ENCODE measurements around the gene ZNF236. TPM values are rescaled to one million over a fixed set of nuclear protein-coding genes. Genes with fewer than 3 reads are reported as not detected.

The ZNF236 gene
- total and polyA plus RNA-seq, 10 of the 15 experiments (the other 5 are each of a cell fraction or from before 2014, with no cell fraction given), result 1.0 to 14.4 (median 5.9) TPM

DNA sequence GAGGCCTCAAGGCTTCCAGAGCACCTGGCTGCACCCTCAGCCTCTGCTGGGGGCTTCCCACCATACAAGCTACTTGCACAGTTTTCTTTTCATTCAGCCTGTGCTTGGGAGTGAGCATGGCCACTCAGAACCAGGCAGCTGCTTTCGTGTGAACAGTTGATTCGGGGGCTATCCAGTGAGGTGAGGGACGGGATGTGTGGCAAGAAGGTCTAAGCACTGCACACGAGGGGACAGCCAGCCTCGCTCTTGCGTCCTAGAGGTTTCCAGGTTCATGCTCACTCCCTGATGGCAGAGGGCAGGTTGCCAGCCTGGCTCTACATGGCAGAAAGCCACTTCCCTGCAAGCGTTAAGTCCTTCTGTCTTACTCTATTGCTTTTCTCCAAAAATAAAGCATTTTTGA lies 164.0 kb downstream of the ZNF236 start:
- ChIA-PET RAD21 (ENCODE audit: unreplicated experiment) (no interaction called here), CTCF (interaction anchor here (0.9 to 12.7 kb wide), 6 partner anchors 9 to 184 kb away, joined by 3 to 236 read pairs (median 103); no protein-coding TSS in a partner anchor), SMC1A (ENCODE audit: uncharacterized antibody, unreplicated experiment) (interaction anchor here (1.2 to 7.6 kb wide), 4 partner anchors 14 to 183 kb away, joined by 5 to 140 read pairs (median 51); no protein-coding TSS in a partner anchor), POLR2A (interaction anchor here (1.8 kb wide), 1 partner anchor 183 kb away, joined by 4 read pairs; no protein-coding TSS in a partner anchor)
- in situ Hi-C loops (cut with MboI), result loop anchor here (10.0 kb wide), 1 partner anchor 182 kb away; no protein-coding TSS in a partner anchor
- intact Hi-C loops (cut with micrococcal nuclease; ENCODE audit: unreplicated experiment), result no loop called here
- H3K79me2 ChIP-seq (ENCODE audit: control insufficient read depth, insufficient read depth, low read length), result no peaks in the 10 kb centered on the region
- no peaks in the 10 kb centered on the region for H3K9me3 ChIP-seq (replicated peaks; ENCODE audit: control insufficient read depth, insufficient read depth, low read length)
- no peak overlapping the region for H2AFZ ChIP-seq (ENCODE audit: control insufficient read depth, low read depth, low read length)
- TF ChIP-seq E4F1 (IDR thresholded peaks at IDR 0.05; ENCODE audit: borderline replicate concordance, partially characterized antibody), result no peak
- TF ChIP-seq CHD1 (IDR thresholded peaks at IDR 0.05; ENCODE audit: low read depth, low read length), result no peak
- TF ChIP-seq NR2C2 (IDR thresholded peaks at IDR 0.05; ENCODE audit: borderline replicate concordance, control insufficient read depth, insufficient read length, low read depth), result no peak
- no peak for TF ChIP-seq BRCA1 (IDR thresholded peaks at IDR 0.05; ENCODE audit: low read depth, low read length)
- no peak for TF ChIP-seq ZNF622 (IDR thresholded peaks at IDR 0.05)
- TF ChIP-seq NFYA (IDR thresholded peaks at IDR 0.05; ENCODE audit: borderline replicate concordance, low read depth, low read length), result no peak
- TF ChIP-seq, protein P1, sequence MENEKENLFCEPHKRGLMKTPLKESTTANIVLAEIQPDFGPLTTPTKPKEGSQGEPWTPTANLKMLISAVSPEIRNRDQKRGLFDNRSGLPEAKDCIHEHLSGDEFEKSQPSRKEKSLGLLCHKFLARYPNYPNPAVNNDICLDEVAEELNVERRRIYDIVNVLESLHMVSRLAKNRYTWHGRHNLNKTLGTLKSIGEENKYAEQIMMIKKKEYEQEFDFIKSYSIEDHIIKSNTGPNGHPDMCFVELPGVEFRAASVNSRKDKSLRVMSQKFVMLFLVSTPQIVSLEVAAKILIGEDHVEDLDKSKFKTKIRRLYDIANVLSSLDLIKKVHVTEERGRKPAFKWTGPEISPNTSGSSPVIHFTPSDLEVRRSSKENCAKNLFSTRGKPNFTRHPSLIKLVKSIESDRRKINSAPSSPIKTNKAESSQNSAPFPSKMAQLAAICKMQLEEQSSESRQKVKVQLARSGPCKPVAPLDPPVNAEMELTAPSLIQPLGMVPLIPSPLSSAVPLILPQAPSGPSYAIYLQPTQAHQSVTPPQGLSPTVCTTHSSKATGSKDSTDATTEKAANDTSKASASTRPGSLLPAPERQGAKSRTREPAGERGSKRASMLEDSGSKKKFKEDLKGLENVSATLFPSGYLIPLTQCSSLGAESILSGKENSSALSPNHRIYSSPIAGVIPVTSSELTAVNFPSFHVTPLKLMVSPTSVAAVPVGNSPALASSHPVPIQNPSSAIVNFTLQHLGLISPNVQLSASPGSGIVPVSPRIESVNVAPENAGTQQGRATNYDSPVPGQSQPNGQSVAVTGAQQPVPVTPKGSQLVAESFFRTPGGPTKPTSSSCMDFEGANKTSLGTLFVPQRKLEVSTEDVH (IDR thresholded peaks at IDR 0.05; ENCODE audit: low read depth, partially characterized antibody), result no peak
- TF ChIP-seq ATF2 (IDR thresholded peaks at IDR 0.05; ENCODE audit: low read length), result no peak
- no peak for TF ChIP-seq HDAC6 (IDR thresholded peaks at IDR 0.05; ENCODE audit: unreplicated experiment)
- TF ChIP-seq NR2C1 (IDR thresholded peaks at IDR 0.05), result no peak
- no peak for TF ChIP-seq ZZZ3 (IDR thresholded peaks at IDR 0.05; ENCODE audit: control insufficient read depth, insufficient read length, low read depth)
- WGBS (ENCODE audit: insufficient coverage, insufficient replicate concordance, low lambda C conversion rate, missing lambda C conversion rate), result 86% methylated on average over 7 of the region's 7 CpGs
- no peaks in the 10 kb centered on the region for H4K20me1 ChIP-seq (ENCODE audit: control insufficient read depth, insufficient read depth)
- FAIRE-seq (no peak), DNase-seq (ENCODE audit: low read depth, low spot score) (no peak), ATAC-seq (no peak)
- no TSS peak for BruUV-seq (replicated peaks)
- H3K9ac ChIP-seq (ENCODE audit: control insufficient read depth, insufficient read depth, low read length), result no peak overlapping the region
- H3K27me3 ChIP-seq (replicated peaks in 1 of 2; ENCODE audit: control insufficient read depth in 2 of 2, insufficient read depth in 2 of 2, low read length in 1 of 2), result no peaks in the 10 kb centered on the region
- no peak overlapping the region for H3K4me3 ChIP-seq
- no peak overlapping the region for H3K27ac ChIP-seq (ENCODE audit: control insufficient read depth, insufficient read depth)
- H3K4me1 ChIP-seq (ENCODE audit: control insufficient read depth, insufficient read depth, low read length), result peaks cover 24% of the 10 kb centered on the region
- H3K4me2 ChIP-seq (ENCODE audit: control insufficient read depth, insufficient read depth), result no peak overlapping the region
- H3K36me3 ChIP-seq (ENCODE audit: control insufficient read depth in 2 of 2, insufficient read depth in 2 of 2, low read length in 1 of 2), result no peaks in the 10 kb centered on the region
